Nephron progenitor cell (in vitro differentiated cells): Measurements from ENCODE around the gene GALNT10.
A peak's percentile ranks its signal among the peaks of the same experiment; 100 is the strongest.

Source experiments
- DNase-seq: peaks from one replicate; pipeline ENCODE4 v3.0.0; 2021
- H3K27ac Mint-ChIP-seq: 2 replicates; pipeline ENCODE4 v1.8.0; 2021; ENCODE audit warnings: mild to moderate bottlenecking, moderate library complexity, mixed read lengths
- H3K27me3 Mint-ChIP-seq: 2 replicates; pipeline ENCODE4 v1.8.0; 2021; ENCODE audit warnings: mild to moderate bottlenecking, low read depth, mixed read lengths; ENCODE audit not compliant: poor library complexity
- H3K36me3 Mint-ChIP-seq: 2 replicates; pipeline ENCODE4 v1.8.0; 2021; ENCODE audit warnings: low read depth, mixed read lengths
- H3K4me1 Mint-ChIP-seq: 2 replicates; pipeline ENCODE4 v1.8.0; 2021; ENCODE audit warnings: mixed read lengths
- H3K4me3 Mint-ChIP-seq: 2 replicates; pipeline ENCODE4 v1.8.0; 2021; ENCODE audit warnings: mild to moderate bottlenecking, moderate library complexity, mixed read lengths
- H3K9me3 Mint-ChIP-seq: 2 replicates; pipeline ENCODE4 v1.8.0; 2021; ENCODE audit warnings: mild to moderate bottlenecking, moderate library complexity, mixed read lengths
- TF ChIP-seq, protein P1 (sequence below): fragments of 200-600 bp; sonication (generic); IDR thresholded peaks from 2 replicates; pipeline ENCODE4 v1.5.0; 2021; ENCODE audit warnings: antibody characterized with exemption

GALNT10 gene

GRCh38 chr5:154189256-154189818 is 1.2 kb upstream of the GALNT10 start:
- Mint-ChIP-seq H3K4me1 (peaks cover 53% of the 10 kb centered on the region), H3K27me3 (peaks cover 49% of the 10 kb centered on the region), H3K9me3 (no peaks in the 10 kb centered on the region), H3K27ac (no peak overlapping the region), H3K4me3 (peak overlapping the region; percentile 90), H3K36me3 (no peaks in the 10 kb centered on the region)
- TF ChIP-seq, protein P1, sequence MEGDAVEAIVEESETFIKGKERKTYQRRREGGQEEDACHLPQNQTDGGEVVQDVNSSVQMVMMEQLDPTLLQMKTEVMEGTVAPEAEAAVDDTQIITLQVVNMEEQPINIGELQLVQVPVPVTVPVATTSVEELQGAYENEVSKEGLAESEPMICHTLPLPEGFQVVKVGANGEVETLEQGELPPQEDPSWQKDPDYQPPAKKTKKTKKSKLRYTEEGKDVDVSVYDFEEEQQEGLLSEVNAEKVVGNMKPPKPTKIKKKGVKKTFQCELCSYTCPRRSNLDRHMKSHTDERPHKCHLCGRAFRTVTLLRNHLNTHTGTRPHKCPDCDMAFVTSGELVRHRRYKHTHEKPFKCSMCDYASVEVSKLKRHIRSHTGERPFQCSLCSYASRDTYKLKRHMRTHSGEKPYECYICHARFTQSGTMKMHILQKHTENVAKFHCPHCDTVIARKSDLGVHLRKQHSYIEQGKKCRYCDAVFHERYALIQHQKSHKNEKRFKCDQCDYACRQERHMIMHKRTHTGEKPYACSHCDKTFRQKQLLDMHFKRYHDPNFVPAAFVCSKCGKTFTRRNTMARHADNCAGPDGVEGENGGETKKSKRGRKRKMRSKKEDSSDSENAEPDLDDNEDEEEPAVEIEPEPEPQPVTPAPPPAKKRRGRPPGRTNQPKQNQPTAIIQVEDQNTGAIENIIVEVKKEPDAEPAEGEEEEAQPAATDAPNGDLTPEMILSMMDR: no peak
- peak; percentile 38 for DNase-seq

DNA sequence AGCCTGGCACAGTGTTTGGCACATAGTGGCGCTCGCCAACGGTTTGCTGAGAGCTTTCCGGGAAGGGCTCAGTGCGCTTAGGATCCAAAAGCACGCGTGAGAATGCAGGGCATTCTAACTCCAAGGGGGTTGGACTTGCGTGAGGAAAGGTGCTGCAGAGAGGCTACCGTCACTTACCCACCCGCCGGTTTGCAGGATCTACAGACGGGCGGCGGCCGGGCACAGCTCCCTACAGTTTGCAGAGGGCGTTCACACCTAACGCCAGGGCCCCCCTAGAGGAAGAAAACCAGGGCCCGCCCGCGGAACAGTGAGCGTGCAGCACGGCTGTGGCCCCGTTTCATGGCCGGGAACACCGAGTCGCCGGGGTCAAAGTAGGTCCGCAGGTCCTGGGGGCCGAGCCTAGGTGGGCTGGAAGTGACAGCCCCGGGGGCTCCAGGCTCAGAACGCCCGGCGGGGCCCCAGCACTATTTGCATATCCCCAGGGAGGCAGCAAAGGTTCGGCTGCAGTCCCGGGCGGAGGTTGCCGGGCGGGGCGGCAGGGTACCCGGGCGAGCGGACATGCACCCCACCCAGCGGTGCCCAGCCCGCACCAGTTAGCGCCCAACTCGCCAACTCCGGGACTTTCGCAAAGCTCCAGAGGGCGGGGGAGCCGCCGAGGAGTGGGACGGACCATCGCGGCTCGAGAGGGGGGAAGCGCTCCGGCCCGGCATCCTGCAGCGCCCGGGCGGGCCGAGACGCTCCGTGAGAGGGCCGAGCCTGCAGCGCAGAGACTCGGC is 526 bp upstream of the GALNT10 start:
- Mint-ChIP-seq H3K4me1 (peaks cover 60% of the 10 kb centered on the region), H3K9me3 (no peaks in the 10 kb centered on the region), H3K27ac (no peak overlapping the region), H3K27me3 (peaks cover 45% of the 10 kb centered on the region), H3K4me3 (peak overlapping the region; percentile 90), H3K36me3 (no peaks in the 10 kb centered on the region)
- TF ChIP-seq, protein P1: no peak
- peak; percentile 83 for DNase-seq

GRCh38 chr5:154191467-154192261 is 1.1 kb downstream of the GALNT10 start:
- Mint-ChIP-seq H3K4me3 (peak overlapping the region; percentile 95), H3K27ac (no peak overlapping the region), H3K27me3 (peaks cover 40% of the 10 kb centered on the region), H3K4me1 (peaks cover 70% of the 10 kb centered on the region), H3K36me3 (peaks cover 4% of the 10 kb centered on the region), H3K9me3 (no peaks in the 10 kb centered on the region)
- TF ChIP-seq, protein P1: no peak
- no peak for DNase-seq

GRCh38 chr5:154193283-154193682 is 2.8 kb downstream of the GALNT10 start:
- Mint-ChIP-seq H3K27ac (no peak overlapping the region), H3K4me3 (peak overlapping the region; percentile 6), H3K4me1 (peaks cover 79% of the 10 kb centered on the region), H3K27me3 (peaks cover 27% of the 10 kb centered on the region), H3K36me3 (peaks cover 4% of the 10 kb centered on the region), H3K9me3 (no peaks in the 10 kb centered on the region)
- no peak for DNase-seq
- TF ChIP-seq, protein P1: no peak

DNA sequence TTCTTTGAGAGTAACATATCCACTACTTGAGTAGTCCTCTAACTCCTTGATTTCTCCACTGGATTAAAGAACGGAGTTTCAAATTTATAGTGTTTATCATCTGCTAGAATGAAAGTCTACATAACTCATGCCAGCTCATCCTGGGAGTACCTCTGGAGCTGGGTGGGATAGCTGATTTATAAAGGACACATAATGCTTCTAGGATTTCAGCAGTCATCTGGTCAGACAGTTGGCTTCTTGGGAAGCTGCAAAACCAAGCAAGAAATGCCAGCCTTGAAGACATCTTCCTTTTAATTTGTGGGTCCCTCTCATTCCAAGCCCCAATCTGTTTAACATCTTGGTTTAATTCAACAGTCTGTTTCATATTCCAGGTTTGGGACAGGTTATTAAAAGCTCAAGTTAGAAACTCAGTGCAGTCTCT is 3.2 kb downstream of the GALNT10 start:
- Mint-ChIP-seq H3K27me3 (peaks cover 24% of the 10 kb centered on the region), H3K4me3 (no peak overlapping the region), H3K36me3 (peaks cover 4% of the 10 kb centered on the region), H3K27ac (no peak overlapping the region), H3K9me3 (no peaks in the 10 kb centered on the region), H3K4me1 (peaks cover 83% of the 10 kb centered on the region)
- TF ChIP-seq, protein P1: no peak
- no peak for DNase-seq
